ENCODE data around the gene FMNL2.

GRCh38 chr2:152617456-152618192 lies 282.6 kb downstream of the FMNL2 start:
- TF ChIP-seq TCF7L2 (IDR thresholded peaks at IDR 0.05; ENCODE audit: borderline replicate concordance, extremely low read depth, insufficient read depth, insufficient read length), result no peak
- no peak for TF ChIP-seq YY1 (IDR thresholded peaks at IDR 0.05; ENCODE audit: extremely low read depth, insufficient replicate concordance, low read depth, low read length)
- no peak for TF ChIP-seq POLR2AphosphoS5 (IDR thresholded peaks at IDR 0.05; ENCODE audit: low read depth, low read length)

Measured in HCT116 (cell line).